HS-5 (cell line): Measurements from ENCODE around the gene ERGIC1.

Experiments used
- DNase-seq: peaks from one replicate; pipeline ENCODE4 v3.0.0-alpha.2; 2012; ENCODE audit warnings: low read depth

The ERGIC1 gene

GRCh38 chr5:172921906-172922305 lies 87.9 kb downstream of the ERGIC1 start:
- no peak for DNase-seq

DNA sequence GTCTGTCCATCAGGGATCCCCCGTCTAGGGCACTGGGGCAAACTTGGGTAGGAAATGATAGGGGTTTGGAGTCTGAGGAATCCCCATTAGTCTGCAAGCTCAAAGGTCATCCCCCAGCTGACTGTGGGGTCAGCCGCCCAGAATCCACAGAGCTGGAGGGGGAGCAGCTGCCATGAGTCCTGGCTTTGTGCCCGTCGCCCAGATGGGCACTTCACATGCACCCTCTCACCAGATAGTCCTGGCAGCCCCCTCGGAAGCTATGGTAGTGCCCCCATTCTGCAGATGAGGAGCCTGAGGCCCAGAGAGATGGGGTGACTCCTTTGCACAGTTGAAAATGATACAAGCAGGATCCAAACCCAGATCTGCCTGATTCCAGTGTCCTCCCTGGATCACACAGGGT lies 89.5 kb downstream of the ERGIC1 start:
- DNase-seq: no peak

GRCh38 chr5:172925336-172925948 lies 91.4 kb downstream of the ERGIC1 start:
- DNase-seq: no peak

DNA sequence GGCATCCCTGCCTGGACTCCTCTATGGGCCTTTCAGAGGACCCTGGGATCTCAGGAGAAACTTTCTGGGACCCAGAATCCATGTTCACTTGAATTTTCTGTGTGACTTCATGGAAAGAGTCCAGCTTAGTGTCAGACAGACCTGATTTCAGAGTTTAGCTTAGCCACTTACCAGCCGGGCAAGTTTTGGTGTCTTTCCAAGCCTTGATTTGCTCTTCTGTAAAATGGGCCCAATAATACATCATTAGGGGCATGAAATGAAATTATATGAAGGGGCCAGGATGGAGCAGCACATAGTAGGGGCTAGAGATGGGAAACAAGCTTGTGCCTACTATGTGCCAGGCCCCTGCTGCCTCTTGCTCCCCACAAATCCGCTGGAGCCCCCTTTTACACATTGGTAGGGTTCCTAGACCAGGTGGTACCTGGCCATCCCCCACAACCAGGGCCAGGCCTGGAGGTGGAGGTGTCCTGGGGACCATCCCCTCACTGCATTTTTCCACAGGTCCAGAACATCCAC lies 92.0 kb downstream of the ERGIC1 start:
- no peak for DNase-seq

GRCh38 chr5:172926796-172927195 lies 92.7 kb downstream of the ERGIC1 start:
- no peak for DNase-seq

- peak; percentile 83 for DNase-seq
Measured at GRCh38 chr5:172929371-172929838, 95.4 kb downstream of the ERGIC1 start.

GRCh38 chr5:172931001-172931536 lies 97.0 kb downstream of the ERGIC1 start:
- peak; percentile 92 for DNase-seq

GRCh38 chr5:172932313-172933017 lies 98.4 kb downstream of the ERGIC1 start:
- no peak for DNase-seq

DNA sequence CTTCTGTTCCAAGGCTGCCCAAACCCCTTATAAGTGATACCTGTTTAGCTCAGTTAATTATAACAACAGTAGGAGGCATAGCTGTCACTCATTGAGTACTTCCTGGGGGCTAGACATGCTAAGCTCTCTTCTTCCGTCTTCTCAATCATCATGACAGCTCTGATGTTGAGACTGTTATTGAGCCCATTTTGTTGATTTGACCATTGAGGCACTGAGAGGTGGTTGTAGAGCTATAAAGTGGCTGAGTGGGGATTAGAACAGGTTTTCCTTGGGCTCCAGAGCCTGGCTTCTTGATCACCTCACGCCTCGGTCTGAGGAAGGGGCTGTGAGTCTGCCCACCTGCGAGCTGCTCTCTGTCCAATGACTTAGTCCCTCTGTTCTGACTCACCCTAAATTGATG lies 99.2 kb downstream of the ERGIC1 start:
- DNase-seq: no peak

GRCh38 chr5:172935096-172935495 lies 101.0 kb downstream of the ERGIC1 start:
- no peak for DNase-seq

DNA sequence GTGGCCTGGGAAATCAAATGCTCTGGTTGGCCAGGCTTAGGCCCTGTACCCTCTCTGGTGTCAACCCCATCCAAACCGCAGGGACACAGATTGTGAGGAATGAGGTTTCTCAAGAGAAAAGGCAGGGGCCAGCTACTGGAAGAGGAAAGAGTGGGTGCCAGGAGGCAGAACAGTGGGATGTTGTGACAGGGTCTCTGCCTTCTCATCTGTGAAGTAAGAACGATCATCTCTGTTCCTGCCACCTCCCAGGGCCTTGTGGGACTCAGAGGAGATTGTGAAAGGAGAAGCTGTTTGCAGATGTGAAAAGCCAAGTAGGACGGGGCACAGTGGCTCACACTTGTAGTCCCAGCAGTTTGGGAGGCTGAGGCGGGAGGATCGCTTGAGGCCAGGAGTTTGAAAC lies 102.3 kb downstream of the ERGIC1 start:
- DNase-seq: no peak

DNA sequence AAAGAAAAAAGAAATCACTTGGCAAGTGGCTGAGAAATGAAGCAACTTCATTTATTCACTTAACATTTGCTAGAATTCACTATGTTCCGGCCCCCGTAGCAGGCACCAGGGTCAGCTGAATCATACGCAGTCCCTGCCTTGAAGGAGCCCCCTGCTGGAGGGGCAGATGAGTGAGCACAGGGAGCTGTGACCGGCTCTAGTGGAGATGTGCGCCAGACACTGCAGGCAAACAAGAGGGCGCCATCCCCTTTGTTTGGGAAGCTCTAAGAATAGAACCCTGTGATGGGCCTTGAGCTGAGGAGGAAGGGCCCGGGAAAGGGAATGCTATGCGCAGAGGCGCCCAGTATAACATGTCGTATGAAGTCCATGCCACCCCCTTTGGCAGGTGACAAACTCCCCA lies 105.0 kb downstream of the ERGIC1 start:
- DNase-seq: no peak

DNA sequence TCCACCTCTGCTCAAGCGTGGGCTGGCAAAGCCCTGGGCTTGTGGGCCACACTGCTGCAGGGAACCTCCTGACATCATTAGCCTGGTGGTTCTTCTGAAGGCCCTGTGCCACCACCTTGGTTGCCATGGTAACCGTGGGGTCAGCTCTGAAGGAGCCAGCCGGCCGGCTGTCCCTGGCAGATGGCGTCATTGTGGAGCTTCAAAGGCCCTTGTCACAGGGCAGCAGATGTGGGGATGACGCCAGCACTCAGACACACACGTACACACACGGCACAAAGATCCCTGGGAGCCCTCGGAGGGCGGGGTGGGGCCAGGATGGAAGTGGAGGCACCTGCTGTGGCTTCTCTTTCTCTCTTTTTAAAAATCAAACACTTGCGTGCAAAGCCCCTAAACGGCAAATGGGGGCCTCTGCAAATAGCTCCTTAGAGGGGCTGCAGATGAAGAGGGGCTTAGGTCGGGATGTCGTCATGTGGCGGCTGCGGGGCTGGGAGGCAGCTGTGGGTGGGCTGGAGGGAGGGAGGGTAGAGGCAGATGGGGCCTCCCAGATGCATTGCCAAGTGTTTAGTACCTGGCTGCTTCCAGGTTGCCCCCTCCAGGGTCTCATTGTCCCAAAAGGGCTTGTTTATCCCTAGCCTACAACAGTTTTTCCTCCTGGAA lies 105.7 kb downstream of the ERGIC1 start:
- DNase-seq: no peak

- DNase-seq: no peak
Measured at GRCh38 chr5:172940268-172941066, 106.4 kb downstream of the ERGIC1 start.

DNA sequence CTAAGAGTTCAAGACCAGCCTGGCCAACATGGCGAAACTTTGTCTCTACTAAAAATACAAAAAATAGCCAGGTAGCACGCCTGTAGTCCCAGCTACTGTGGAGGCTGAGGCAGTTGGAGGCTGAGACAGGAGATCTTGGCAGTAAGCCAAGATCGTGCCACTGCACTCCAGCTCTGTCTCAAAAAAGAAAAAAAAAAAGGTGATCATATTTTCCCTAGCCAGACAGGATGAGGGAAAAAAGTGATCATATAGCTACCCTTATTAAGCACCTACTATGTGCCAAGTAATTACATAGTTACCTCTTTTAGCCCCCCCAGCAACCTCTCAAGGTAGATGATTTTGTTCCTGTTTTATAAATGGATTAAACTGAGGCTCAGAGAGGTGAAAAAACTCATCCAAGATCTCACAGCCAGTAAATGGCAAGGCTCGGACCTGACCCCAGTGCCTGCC lies 107.0 kb downstream of the ERGIC1 start:
- DNase-seq: no peak

GRCh38 chr5:172942556-172942955 lies 108.5 kb downstream of the ERGIC1 start:
- DNase-seq: no peak

DNA sequence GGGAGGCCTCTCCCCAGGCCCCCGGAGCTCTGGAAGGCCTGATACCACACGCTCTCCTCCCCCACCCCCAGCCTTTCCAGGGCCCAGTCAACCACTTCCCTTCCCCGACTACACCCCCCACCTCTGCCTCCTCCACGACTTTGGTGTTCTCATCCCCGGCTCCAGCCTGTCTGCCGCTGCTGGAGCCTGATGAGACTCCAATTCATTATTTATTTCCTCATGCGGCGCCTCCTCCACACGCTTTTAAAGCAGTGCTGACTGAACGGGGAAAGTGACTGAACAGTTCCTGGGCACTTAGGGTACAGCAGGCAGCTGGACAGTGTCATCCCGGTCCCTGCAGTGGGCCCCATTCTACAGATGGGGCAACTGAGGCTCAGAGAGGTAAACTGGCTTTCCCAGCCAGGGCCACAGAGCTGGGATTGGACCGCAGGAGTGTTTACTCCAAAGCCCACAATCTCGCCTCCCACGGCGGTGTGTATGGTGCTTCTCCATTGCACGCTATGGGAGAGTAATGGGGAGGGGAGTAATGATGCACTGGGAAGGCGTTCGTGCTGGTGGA lies 109.3 kb downstream of the ERGIC1 start:
- no peak for DNase-seq

GRCh38 chr5:172943906-172944305 lies 109.9 kb downstream of the ERGIC1 start:
- DNase-seq: no peak

DNA sequence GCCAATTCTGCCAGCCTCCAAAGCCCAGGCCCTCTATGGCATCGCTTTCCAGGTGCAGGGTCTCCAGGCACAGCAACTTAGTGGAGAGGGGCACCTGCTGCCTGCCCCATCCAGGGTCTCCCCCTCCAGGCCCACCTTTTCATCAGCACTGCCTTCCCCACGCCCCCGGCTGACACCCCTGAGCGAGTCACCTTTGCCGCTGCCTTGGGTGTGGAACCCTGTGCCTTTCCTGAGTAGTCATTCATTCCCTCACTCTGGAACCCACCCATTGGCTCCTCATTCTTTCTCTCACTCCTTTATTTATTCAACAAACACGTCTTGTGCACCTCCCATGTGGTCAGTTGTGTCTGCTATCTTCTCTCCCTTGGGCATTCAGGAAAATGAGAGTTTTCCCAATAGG lies 110.7 kb downstream of the ERGIC1 start:
- no peak for DNase-seq

- no peak for DNase-seq
Measured at GRCh38 chr5:172945151-172945550, 111.1 kb downstream of the ERGIC1 start.

DNA sequence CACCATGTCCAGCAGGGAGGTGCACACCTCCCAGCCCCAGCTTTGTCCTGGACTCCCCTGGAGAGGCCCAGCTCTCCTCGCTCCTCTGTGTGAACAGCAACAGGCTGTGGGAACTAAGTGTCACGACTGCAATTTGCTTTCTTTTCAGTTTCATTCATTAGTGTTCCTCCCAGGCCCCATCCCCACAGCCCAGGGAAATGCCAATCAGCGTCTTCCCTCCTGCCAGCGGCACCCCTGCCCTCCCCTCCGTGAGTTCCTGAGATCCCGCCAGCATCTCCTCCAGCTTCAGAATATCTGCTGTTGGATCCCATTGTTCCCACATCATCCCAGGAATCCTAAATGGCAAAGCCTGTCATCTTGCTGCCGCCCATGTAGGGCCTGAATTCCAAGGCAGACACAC lies 112.1 kb downstream of the ERGIC1 start:
- no peak for DNase-seq

DNA sequence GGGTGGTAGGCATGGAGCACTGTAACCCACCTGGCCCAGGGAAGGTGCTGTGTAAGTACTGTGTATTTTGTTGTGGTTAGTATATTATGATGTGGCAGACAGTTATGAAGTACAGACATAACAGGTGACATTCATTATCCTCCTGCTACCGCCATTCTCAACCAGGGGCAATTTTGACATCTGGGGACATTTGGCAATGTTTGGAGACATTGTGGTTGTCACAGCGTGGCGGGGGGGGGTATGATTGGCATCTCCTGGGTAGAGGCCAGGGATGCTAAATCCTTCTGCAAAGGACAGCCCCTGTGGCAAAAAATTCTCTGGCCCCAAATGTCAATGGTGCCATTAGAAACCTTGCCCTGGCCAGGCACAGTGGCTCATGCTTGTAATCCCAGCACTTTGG lies 115.4 kb downstream of the ERGIC1 start:
- DNase-seq: no peak
